ACC112 (cell line): ENCODE data around the gene LRFN2.

Source experiments
- H2AFZ ChIP-seq: fragments of 200-600 bp; sonication (generic); one replicate; pipeline ENCODE4 v1.6.0; 2017; ENCODE audit warnings: antibody characterized with exemption, low read length; ENCODE audit not compliant: unreplicated experiment
- H3K27ac ChIP-seq: fragments of 200-600 bp; sonication (generic); 2 replicates; pipeline ENCODE4 v1.5.1; 2014; ENCODE audit warnings: low read depth, mild to moderate bottlenecking, antibody characterized with exemption, low read length, moderate library complexity
- H3K27me3 ChIP-seq: fragments of 200-600 bp; sonication (generic); 2 replicates; pipeline ENCODE4 v1.6.1; 2014; ENCODE audit warnings: mild to moderate bottlenecking, antibody characterized with exemption, low read length, moderate library complexity, mixed read lengths; ENCODE audit not compliant: insufficient read depth
- H3K36me3 ChIP-seq: fragments of 200-600 bp; sonication (generic); 2 replicates; pipeline ENCODE4 v1.6.1; 2016; ENCODE audit warnings: mild to moderate bottlenecking, antibody characterized with exemption, low read length, moderate library complexity, mixed read lengths; ENCODE audit not compliant: insufficient read depth
- H3K4me1 ChIP-seq: fragments of 200-600 bp; sonication (generic); one replicate; pipeline ENCODE4 v1.6.1; 2016; ENCODE audit warnings: low read length, mixed read lengths; ENCODE audit not compliant: insufficient read depth, unreplicated experiment, control insufficient read depth
- H3K4me3 ChIP-seq: fragments of 200-600 bp; sonication (generic); 2 replicates; pipeline ENCODE4 v1.5.1; 2014; ENCODE audit warnings: mild to moderate bottlenecking, low read depth, low read length
- H3K79me2 ChIP-seq: fragments of 200-600 bp; sonication (generic); one replicate; pipeline ENCODE4 v1.6.0; 2016; ENCODE audit warnings: low read length; ENCODE audit not compliant: control insufficient read depth, unreplicated experiment, insufficient read depth

LRFN2 gene

DNA sequence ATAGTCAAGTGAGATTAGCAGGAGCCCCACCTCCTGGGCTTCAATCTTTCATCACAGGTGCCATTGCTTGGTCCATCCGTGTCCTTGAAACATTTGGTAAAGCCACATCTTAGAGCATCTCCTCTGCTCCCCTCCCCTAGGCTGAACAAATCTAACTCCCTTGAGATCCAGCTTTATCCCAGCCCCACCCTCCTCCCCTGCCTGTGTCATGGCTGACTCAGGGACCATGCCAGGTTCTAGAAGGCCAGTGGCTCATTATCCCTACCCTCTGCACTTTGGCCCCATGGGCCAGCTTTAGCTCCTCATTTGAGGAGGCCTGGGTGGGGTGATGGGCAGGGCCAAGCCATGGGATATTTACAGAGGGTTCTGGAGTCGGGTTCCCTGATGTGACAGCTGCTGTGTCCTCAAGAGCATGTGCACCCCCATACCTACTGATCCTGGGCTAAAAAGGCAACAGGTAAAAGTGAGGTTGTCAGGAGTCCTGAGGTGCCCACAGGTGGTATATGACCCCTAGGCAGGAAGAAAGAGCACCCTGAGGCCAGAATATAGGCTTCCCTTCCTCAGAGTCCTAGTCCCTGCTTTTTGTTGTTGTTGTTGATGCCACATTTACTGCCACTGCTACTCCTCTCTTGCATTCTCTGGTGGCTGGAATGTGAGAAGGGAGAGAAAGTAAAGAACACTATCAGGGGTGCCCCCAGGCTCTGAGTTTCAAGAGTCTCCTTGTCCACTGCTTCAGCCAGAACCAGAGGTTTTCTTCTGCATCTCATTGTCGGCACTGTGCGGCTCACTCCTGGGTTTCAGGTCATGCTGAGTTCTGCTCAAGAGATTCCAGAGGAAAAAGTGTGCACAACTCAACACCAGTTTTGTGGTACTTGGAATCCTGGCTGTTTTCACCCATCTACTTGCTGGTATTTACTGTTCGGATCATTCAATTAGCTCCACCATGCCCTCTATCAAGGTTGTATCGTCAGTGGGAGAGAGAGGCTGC is 228.4 kb downstream of the LRFN2 start:
- Histone ChIP-seq H3K27me3 (no peaks in the 10 kb centered on the region), H3K36me3 (no peaks in the 10 kb centered on the region), H3K27ac (no peak overlapping the region), H3K4me1 (no peaks in the 10 kb centered on the region), H3K4me3 (no peak overlapping the region), H2AFZ (no peak overlapping the region), H3K79me2 (no peaks in the 10 kb centered on the region)

DNA sequence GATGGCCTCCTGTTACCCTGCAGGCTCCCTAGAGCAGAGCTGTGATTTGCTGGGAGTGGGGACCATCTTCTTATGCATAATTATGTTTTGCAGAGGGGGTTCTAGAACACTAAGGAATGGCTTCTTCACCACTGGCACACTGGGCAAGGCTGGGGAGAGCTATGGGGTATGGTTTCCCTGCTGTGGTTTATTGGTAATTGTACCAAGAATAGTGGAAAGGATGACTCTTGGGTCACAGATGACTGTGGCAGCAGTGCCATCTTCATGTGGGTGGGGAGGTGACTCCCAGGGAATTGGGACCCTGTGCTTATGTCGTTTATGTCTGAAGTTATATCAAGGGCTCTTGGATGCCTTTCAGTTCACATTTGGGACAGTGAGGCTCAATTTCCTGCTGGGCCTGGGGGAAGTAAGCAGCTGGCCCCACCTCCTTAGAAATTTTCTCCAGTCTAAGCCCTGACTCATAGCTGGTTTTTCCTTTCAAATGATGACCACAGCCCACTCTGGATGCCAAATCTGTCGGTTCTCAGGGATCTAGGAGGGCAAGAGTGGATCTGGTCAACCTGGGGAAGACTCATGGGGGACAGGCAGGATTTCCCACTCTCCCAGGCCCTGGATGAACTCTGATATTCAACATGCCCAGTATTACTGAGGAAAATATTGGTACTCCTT is 230.8 kb downstream of the LRFN2 start:
- Histone ChIP-seq H3K36me3 (no peaks in the 10 kb centered on the region), H3K27ac (no peak overlapping the region), H3K4me3 (no peak overlapping the region), H3K79me2 (no peaks in the 10 kb centered on the region), H3K27me3 (no peaks in the 10 kb centered on the region), H3K4me1 (no peaks in the 10 kb centered on the region), H2AFZ (no peak overlapping the region)

- H3K79me2 ChIP-seq: no peaks in the 10 kb centered on the region
- H3K4me1 ChIP-seq: no peaks in the 10 kb centered on the region
- H3K4me3 ChIP-seq: no peak overlapping the region
- no peaks in the 10 kb centered on the region for H3K27me3 ChIP-seq
- no peak overlapping the region for H3K27ac ChIP-seq
- no peak overlapping the region for H2AFZ ChIP-seq
- H3K36me3 ChIP-seq: no peaks in the 10 kb centered on the region
These were observed 231.6 kb downstream of the LRFN2 start for GRCh38 chr6:40355532-40355931.

DNA sequence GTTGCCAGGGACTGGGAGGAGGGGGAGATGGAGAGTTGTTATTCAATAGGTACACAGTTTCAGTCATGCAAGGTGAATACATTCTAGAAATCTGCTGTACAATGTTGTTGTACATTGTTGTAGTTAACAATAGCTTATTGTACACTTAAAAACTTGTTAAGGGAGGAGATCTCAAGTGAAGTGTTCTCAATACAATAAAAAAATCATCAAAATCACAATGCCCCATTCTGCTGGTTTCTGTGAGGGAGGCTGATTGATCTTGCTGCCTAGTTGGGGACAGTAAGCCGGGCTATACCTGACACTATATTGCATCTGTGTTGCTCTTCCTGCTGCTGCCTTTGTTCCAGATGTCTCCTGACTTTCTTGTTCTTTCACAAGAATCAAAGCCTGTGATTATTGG is 232.1 kb downstream of the LRFN2 start:
- H3K4me3 ChIP-seq: no peak overlapping the region

DNA sequence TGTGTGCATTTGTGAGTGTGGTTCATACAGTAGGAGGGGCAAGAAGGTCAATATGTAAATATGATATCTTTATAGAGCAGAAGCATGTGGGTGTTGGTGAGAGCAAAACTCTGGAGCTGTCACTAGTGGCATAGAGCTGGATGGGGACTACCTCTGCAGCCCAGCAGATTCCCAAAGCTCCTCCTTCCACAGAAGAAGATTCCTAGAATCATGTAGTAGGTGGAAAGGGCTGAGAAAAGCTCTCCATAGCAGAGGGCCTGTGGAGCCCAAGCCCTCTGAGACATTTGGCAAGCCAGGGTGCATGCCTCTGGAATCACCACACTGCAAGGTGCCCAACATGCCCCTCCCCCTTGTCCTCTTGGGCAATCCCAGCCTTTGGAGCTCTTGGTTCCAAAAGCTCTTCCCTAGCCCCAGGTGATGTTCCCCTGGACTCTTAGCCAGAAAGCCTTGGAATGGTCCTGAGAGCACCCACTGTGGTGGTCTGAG is 233.2 kb downstream of the LRFN2 start:
- no peak overlapping the region for H3K27ac ChIP-seq
- no peaks in the 10 kb centered on the region for H3K4me1 ChIP-seq
- no peaks in the 10 kb centered on the region for H3K79me2 ChIP-seq
- H3K27me3 ChIP-seq: no peaks in the 10 kb centered on the region
- no peaks in the 10 kb centered on the region for H3K36me3 ChIP-seq
- H2AFZ ChIP-seq: no peak overlapping the region
- no peak overlapping the region for H3K4me3 ChIP-seq

More for the DNA sequence above, 232.1 kb downstream of the LRFN2 start:
- H3K27ac ChIP-seq: no peak overlapping the region
- H3K36me3 ChIP-seq: no peaks in the 10 kb centered on the region
- no peak overlapping the region for H2AFZ ChIP-seq
- no peaks in the 10 kb centered on the region for H3K79me2 ChIP-seq
- no peaks in the 10 kb centered on the region for H3K27me3 ChIP-seq
- no peaks in the 10 kb centered on the region for H3K4me1 ChIP-seq

DNA sequence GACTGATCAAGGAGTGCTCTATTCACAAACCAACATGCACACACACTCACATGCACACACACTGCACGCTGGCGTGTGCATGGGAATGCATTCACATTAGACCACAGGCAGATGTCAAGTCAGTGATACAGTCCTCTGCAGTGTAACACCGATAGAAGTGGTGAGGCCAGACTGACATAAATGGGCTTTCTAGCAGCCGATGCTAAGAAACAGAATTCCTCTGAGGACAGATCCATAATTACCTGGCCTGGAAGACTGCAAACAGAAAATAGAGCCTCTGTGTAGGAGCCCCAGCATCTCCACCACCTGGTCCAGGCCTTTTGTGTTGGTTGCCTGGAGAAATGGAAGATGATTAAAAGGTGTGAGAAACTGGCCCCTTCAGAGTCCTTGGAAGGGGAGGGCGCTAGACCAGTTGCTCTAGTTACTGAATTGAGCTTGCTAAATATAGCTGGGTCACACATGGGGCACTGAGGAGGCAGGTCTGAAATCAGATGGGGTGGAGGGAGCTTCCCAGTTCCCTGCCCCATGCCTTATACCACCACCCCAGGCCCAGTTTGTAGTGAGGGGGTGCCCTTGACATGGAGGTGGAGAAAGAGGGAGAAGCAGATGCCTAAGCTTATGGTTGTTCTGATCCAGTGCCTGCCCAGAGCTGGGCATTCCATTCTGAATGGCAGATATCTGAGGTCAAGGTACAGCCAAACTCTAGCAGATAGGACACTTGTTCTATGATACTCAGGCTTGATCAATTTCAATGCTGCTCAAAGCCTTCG is 233.8 kb downstream of the LRFN2 start:
- Histone ChIP-seq H3K27ac (no peak overlapping the region), H3K36me3 (no peaks in the 10 kb centered on the region), H2AFZ (no peak overlapping the region), H3K4me3 (no peak overlapping the region), H3K27me3 (no peaks in the 10 kb centered on the region), H3K4me1 (no peaks in the 10 kb centered on the region), H3K79me2 (no peaks in the 10 kb centered on the region)

- no peak overlapping the region for H2AFZ ChIP-seq
- no peak overlapping the region for H3K27ac ChIP-seq
- no peaks in the 10 kb centered on the region for H3K36me3 ChIP-seq
- no peaks in the 10 kb centered on the region for H3K27me3 ChIP-seq
- no peaks in the 10 kb centered on the region for H3K79me2 ChIP-seq
- no peaks in the 10 kb centered on the region for H3K4me1 ChIP-seq
- H3K4me3 ChIP-seq: no peak overlapping the region
These were observed 234.5 kb downstream of the LRFN2 start for GRCh38 chr6:40352527-40353170.

- no peaks in the 10 kb centered on the region for H3K79me2 ChIP-seq
These were observed 235.2 kb downstream of the LRFN2 start for GRCh38 chr6:40352006-40352405.

DNA sequence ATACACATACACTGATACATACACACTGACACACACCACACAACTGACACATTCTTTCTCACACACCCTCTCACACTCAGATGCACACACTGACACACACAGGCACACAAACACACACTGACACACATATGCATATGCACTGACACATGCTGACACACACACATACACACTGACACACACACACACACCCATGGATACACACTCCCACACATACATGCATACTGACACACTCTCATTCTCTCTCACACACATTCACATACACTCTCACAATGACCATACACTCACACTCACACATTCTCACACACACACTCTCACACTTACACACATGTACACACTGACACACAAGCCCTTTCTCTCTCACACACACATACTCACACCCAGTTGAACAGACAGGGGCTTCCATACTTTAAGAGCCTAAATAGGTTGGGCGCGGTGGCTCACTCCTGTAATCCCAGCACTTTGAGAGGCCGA is 236.4 kb downstream of the LRFN2 start:
- H3K4me1 ChIP-seq: no peaks in the 10 kb centered on the region
- H3K4me3 ChIP-seq: no peak overlapping the region
- no peaks in the 10 kb centered on the region for H3K36me3 ChIP-seq
- no peaks in the 10 kb centered on the region for H3K27me3 ChIP-seq
- H3K79me2 ChIP-seq: no peaks in the 10 kb centered on the region
- no peak overlapping the region for H2AFZ ChIP-seq
- no peak overlapping the region for H3K27ac ChIP-seq

More at GRCh38 chr6:40352006-40352405, 235.2 kb downstream of the LRFN2 start:
- Histone ChIP-seq H3K27ac (no peak overlapping the region), H2AFZ (no peak overlapping the region), H3K4me3 (no peak overlapping the region), H3K36me3 (no peaks in the 10 kb centered on the region), H3K4me1 (no peaks in the 10 kb centered on the region), H3K27me3 (no peaks in the 10 kb centered on the region)
